Fibroblast of mammary gland (primary cell): ENCODE data around the gene DGCR8.

ENCODE experiments used
- DNase-seq: peaks from one replicate; pipeline ENCODE4 v3.0.0-alpha.2; 2010; ENCODE audit warnings: low read depth
- H3K4me3 ChIP-seq: 2 replicates; pipeline ENCODE4 v1.5.1; 2011; ENCODE audit warnings: low read depth, mild to moderate bottlenecking, low read length, moderate library complexity; ENCODE audit not compliant: control insufficient read depth
- CTCF ChIP-seq: conservative IDR thresholded peaks from 2 replicates; pipeline ENCODE4 v1.5.1; 2011; ENCODE audit warnings: low read depth, low read length, inconsistent platforms; ENCODE audit not compliant: control insufficient read depth, insufficient read depth

DGCR8 gene

DNA sequence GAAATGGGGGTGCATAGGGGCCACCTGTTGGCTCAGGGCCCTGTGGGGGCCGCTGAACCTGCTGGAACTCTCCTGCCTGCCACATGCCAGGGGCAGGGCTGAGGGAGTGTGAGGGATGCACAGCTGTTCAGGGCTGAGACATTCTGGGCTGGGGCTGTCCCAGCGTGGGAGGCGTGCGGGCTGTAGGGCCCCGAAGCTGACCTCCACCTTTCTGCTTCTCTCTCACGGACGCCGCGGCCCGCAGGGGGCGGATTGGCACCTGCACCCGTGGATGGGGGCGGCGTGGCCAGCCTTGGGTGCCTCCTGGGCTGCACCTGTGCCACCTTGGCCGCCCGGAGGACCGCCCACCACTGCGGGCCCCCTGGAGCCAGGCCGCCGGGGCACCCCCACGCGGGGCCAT lies 66.7 kb downstream of the DGCR8 start:
- no peak overlapping the region for H3K4me3 ChIP-seq
- no peak for TF ChIP-seq CTCF
- DNase-seq, result no peak

- no peak overlapping the region for H3K4me3 ChIP-seq
- no peak for DNase-seq
- TF ChIP-seq CTCF, result no peak
These were observed 67.4 kb downstream of the DGCR8 start for GRCh38 chr22:20147237-20147988.

- DNase-seq, result no peak
- no peak for TF ChIP-seq CTCF
- H3K4me3 ChIP-seq, result no peak overlapping the region
These were observed 68.4 kb downstream of the DGCR8 start for GRCh38 chr22:20148414-20148813.

GRCh38 chr22:20149257-20150250 lies 69.5 kb downstream of the DGCR8 start:
- no peak overlapping the region for H3K4me3 ChIP-seq
- no peak for DNase-seq
- no peak for TF ChIP-seq CTCF

DNA sequence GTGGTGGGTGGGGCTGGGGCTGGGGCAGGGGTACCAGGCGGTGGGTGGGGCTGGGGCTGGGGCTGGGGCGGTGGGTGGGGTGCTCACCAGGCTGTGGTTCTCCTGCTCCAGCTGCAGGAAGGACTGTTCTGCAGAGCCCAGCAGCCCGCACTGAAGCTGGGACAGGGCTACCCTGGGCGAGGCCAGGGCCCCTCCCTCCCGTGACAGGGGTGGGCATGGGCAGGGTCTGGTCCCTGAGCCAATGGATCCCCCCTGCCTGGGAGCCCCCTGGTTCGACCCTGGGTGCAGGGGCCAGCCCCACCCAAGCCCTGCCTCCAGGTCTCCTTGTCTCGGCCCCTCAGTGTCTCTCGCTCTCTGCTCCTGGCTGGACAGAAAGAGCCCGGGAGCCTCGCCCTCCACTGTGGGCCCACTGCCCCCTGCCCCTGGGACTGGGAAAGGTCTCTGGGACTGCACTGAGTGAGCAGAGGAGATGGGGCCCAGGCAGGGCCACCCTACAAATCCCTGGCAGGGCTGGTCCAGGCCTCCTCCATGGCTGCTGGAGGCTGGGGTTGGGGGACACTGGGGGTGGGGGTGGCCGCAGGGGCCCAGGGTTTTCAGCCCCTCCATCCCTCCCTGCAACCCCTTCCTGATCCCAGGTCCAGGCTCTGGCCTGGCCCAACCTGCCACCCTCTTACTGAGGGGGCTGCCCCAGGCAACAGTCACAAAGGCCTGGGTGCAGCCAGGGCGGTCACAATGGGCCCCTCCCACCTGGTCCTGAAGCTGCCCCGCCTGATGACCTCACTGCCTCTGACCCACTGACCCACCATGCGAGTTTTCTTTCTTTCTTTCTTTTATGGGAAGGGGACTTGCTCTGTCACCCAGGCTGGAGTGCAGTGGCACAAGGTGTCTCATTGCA lies 70.6 kb downstream of the DGCR8 start, which contains the start of gene CCDC188:
TSS of gene CCDC188 (minus strand) at position 675 of the 895 bp plus-strand sequence. CDS start at position 606, 69 bp downstream.
- H3K4me3 ChIP-seq, result no peak within 1 kb of the TSS
- TF ChIP-seq CTCF, result no peak
- DNase-seq, result no peak

GRCh38 chr22:20151276-20151588 lies 71.2 kb downstream of the DGCR8 start:
- no peak for TF ChIP-seq CTCF
- no peak overlapping the region for H3K4me3 ChIP-seq
- no peak for DNase-seq
